PC-9 (cell line): ENCODE data around the gene RHOBTB1. TPM values are rescaled to one million over a fixed set of nuclear protein-coding genes. Genes with fewer than 3 reads are reported as not detected.

Experiments
- BruUV-seq: library from RNA; stranded (reverse); fragments of 400-500 nt; replicated peaks from 2 replicates; lab custom pipeline; 2021; lab: Mats Ljungman, UMichigan
- CTCF ChIA-PET: fragments of 300-600 bp; sonication (Branson Sonifier 250); formaldehyde crosslinking; loops from one replicate; lab custom pipeline; 2022; ENCODE audit warnings: antibody characterized with exemption; lab: Charles Lee
- POLR2A ChIA-PET: fragments of 300-600 bp; sonication (Branson Sonifier 250); formaldehyde crosslinking; loops from one replicate; lab custom pipeline; 2022; ENCODE audit warnings: antibody characterized with exemption; ENCODE audit not compliant: unreplicated experiment; lab: Charles Lee
- DNase-seq, 2 experiments: peaks; one replicate each; pipeline versions ENCODE4 v3.0.0 to v3.0.0-alpha.2; 2015 to 2022; ENCODE audit warnings: mixed read lengths in 1 of 2
- H2AFZ ChIP-seq: fragments of 200-600 bp; sonication (generic); 2 replicates; pipeline ENCODE4 v1.8.1; 2017; ENCODE audit warnings: antibody characterized with exemption
- H3F3A ChIP-seq: fragments of 200-600 bp; sonication (generic); 2 replicates; pipeline ENCODE4 v1.8.1; 2017; ENCODE audit warnings: antibody characterized with exemption, mild to moderate bottlenecking, low read depth; ENCODE audit not compliant: insufficient read depth
- H3K27ac ChIP-seq: fragments of 200-600 bp; sonication (generic); 2 replicates; pipeline ENCODE4 v1.6.1; 2016; ENCODE audit warnings: mixed run types
- H3K27me3 ChIP-seq: fragments of 200-600 bp; sonication (generic); 2 replicates; pipeline ENCODE4 v1.6.1; 2016; ENCODE audit warnings: low read depth, mixed run types; ENCODE audit not compliant: insufficient read depth
- H3K36me3 ChIP-seq: fragments of 200-600 bp; sonication (generic); 2 replicates; pipeline ENCODE4 v1.6.1; 2016; ENCODE audit warnings: low read depth, mixed run types
- H3K4me1 ChIP-seq: fragments of 200-600 bp; sonication (generic); replicated peaks from 2 replicates; pipeline ENCODE4 v1.6.1; 2016; ENCODE audit warnings: mixed run types; ENCODE audit not compliant: insufficient read depth
- H3K4me2 ChIP-seq: fragments of 200-600 bp; sonication (generic); 2 replicates; pipeline ENCODE4 v1.6.1; 2017; ENCODE audit warnings: mixed run types
- H3K4me3 ChIP-seq: fragments of 200-600 bp; sonication (generic); 2 replicates; pipeline ENCODE4 v1.6.1; 2016; ENCODE audit warnings: mixed run types
- H3K79me2 ChIP-seq: fragments of 200-600 bp; sonication (generic); 2 replicates; pipeline ENCODE4 v1.6.1; 2017; ENCODE audit warnings: low read depth, mixed run types
- H3K9me2 ChIP-seq: fragments of 200-600 bp; sonication (generic); 2 replicates; pipeline ENCODE4 v1.8.1; 2017; ENCODE audit warnings: mild to moderate bottlenecking; ENCODE audit not compliant: insufficient read depth
- H3K9me3 ChIP-seq: fragments of 200-600 bp; sonication (generic); 2 replicates; pipeline ENCODE4 v1.8.1; 2016; ENCODE audit warnings: low read depth; ENCODE audit not compliant: insufficient read depth
- H4K20me1 ChIP-seq: fragments of 200-600 bp; sonication (generic); 2 replicates; pipeline ENCODE4 v1.8.1; 2017; ENCODE audit not compliant: insufficient read depth
- EZH2 ChIP-seq: fragments of 200-600 bp; sonication (generic); IDR thresholded peaks from 2 replicates; pipeline ENCODE4 v1.8.0; 2017; ENCODE audit warnings: antibody characterized with exemption, low read depth
- intact Hi-C: fragments of 100-400 bp; cut with micrococcal nuclease; formaldehyde crosslinking; loops from one replicate; pipeline ENCODE4 v1.10.0; 2022; ENCODE audit not compliant: unreplicated experiment
- total RNA-seq: library from RNA; stranded (reverse); gene quantifications from 2 replicates; pipeline ENCODE4 v1.2.3, GENCODE V29; 2021
- TF ChIP-seq, protein P1 (sequence below): fragments of 200-600 bp; sonication (generic); conservative IDR thresholded peaks from 2 replicates; pipeline ENCODE4 v1.6.1; 2017; ENCODE audit warnings: mixed run types, antibody characterized with exemption, mild to moderate bottlenecking, moderate library complexity

RHOBTB1 gene
- total RNA-seq, 1 experiment from 2014 or later: 5.2 TPM

DNA sequence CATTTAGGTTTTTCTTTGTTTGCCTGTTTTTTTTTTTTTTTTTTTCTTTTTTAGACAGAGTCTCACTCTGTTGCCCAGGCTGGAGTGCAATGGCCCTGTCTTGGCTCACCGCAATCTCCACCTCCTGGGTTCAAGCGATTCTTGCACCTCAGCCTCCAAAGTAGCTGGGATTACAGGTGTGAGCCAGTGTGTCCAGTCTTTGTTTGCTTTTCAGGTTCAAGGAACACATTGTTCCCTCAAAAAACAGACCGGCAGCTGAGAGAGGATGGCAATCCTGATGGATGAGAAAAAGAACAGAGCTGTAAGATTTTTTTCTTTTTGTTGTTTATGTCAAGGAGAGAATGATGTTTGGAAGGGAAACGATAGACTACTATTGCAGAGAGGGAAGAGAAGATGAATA, 23.3 kb upstream of the RHOBTB1 start:
- peaks cover 14% of the 10 kb centered on the region for H3F3A ChIP-seq
- ChIA-PET POLR2A (no interaction called here), CTCF (no interaction called here)
- H4K20me1 ChIP-seq: no peaks in the 10 kb centered on the region
- no TSS peak for BruUV-seq
- TF ChIP-seq EZH2: no peak
- TF ChIP-seq, protein P1, sequence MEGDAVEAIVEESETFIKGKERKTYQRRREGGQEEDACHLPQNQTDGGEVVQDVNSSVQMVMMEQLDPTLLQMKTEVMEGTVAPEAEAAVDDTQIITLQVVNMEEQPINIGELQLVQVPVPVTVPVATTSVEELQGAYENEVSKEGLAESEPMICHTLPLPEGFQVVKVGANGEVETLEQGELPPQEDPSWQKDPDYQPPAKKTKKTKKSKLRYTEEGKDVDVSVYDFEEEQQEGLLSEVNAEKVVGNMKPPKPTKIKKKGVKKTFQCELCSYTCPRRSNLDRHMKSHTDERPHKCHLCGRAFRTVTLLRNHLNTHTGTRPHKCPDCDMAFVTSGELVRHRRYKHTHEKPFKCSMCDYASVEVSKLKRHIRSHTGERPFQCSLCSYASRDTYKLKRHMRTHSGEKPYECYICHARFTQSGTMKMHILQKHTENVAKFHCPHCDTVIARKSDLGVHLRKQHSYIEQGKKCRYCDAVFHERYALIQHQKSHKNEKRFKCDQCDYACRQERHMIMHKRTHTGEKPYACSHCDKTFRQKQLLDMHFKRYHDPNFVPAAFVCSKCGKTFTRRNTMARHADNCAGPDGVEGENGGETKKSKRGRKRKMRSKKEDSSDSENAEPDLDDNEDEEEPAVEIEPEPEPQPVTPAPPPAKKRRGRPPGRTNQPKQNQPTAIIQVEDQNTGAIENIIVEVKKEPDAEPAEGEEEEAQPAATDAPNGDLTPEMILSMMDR: no peak
- H3K4me2 ChIP-seq: no peak overlapping the region
- DNase-seq: no peak
- H3K36me3 ChIP-seq: no peaks in the 10 kb centered on the region
- H3K9me2 ChIP-seq: 0 out of 2 replicates have a peak, but pooled peaks cover 4% of the 10 kb centered on the region
- no peak overlapping the region for H3K4me3 ChIP-seq
- H3K4me1 ChIP-seq: peaks cover 34% of the 10 kb centered on the region
- no peaks in the 10 kb centered on the region for H3K27me3 ChIP-seq
- H2AFZ ChIP-seq: no peak overlapping the region
- H3K9me3 ChIP-seq: no peaks in the 10 kb centered on the region
- no peaks in the 10 kb centered on the region for H3K79me2 ChIP-seq
- intact Hi-C loops: loop anchor here (10.0 kb wide), 2 partner anchors 318 to 522 kb away; no protein-coding TSS in a partner anchor
- no peak overlapping the region for H3K27ac ChIP-seq

DNA sequence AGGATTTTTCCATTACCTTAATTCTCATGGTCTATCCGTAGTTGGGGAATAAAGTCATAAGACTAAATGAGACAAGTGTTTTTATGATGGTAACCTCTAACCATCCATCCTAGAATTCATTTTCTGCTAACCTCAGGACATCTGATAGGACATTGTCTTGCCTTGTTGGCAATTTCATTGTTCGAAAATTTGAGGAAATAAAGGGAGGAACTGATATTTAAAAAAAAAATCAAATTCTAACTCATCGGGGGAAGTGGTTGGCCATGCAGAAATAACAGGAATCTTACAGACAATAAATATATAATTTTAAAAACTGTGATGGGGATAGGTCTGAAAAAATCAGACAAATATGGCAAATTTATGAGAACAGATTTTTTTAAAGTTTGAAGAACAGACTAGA, 21.7 kb upstream of the RHOBTB1 start:
- peak overlapping the region; percentile 84 for H3K27ac ChIP-seq
- no peaks in the 10 kb centered on the region for H3K9me3 ChIP-seq
- intact Hi-C loops: loop anchor here (10.0 kb wide), 2 partner anchors 319 to 521 kb away; no protein-coding TSS in a partner anchor
- H3K27me3 ChIP-seq: no peaks in the 10 kb centered on the region
- no peaks in the 10 kb centered on the region for H3K36me3 ChIP-seq
- peak overlapping the region; percentile 65 for H3K4me2 ChIP-seq
- H4K20me1 ChIP-seq: no peaks in the 10 kb centered on the region
- POLR2A ChIA-PET: interaction anchor here (0.7 kb wide), 1 partner anchor 69 kb away, joined by 3 read pairs; no protein-coding TSS in a partner anchor
- BruUV-seq: no TSS peak
- no peak overlapping the region for H2AFZ ChIP-seq
- H3K79me2 ChIP-seq: no peaks in the 10 kb centered on the region
- peaks cover 34% of the 10 kb centered on the region for H3K4me1 ChIP-seq
- 0 out of 2 replicates have a peak, but pooled peaks cover 4% of the 10 kb centered on the region for H3K9me2 ChIP-seq
- CTCF ChIA-PET: interaction anchor here (0.7 kb wide), 1 partner anchor 29 kb away, joined by 5 read pairs; no protein-coding TSS in a partner anchor
- DNase-seq: no peak
- H3K4me3 ChIP-seq: no peak overlapping the region
- TF ChIP-seq EZH2: no peak
- TF ChIP-seq, protein P1: no peak
- H3F3A ChIP-seq: peaks cover 14% of the 10 kb centered on the region

DNA sequence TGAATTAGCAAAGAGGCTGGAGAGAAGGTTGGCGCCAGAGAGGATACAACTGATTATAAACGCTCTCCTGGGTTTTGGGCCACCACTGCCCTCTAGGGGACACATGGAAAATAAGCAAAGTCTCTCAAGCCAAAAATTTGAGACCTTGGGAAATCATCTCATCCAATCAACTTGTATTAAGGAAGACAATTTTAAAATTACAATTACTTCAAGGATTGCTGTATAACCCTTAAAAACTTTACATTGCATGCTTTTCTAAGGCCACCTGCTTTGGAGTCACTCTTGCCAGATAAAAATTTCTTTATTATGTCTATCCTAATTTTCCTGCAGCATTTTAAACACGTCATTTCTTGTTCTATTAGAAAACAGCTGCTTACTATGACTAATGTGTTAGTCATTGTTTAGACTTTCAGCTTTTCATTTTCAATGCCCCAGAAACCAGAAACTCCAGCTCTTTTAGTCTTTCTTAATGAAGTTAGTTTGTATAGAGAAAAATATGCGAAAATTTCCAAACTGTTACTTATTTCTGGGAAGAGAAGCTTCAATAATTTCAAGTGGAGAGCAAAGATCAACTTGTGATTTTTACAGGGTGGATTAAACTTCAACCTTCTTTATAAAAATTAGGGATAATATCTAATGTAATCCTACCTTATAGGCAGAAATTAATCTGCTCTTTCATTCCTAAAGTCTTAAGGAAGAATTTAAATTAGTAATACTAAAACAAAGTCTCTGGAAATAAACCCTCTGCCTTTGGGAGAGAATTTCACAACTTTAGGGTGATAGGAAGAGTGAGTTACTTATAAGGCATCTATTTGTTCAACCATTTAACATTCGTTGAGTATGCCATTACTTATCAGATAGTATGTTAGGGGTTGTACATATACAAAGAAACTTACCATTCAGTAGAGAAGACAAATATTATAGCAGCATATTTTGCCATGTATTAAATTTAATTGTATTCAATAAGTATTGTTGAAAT, 20.6 kb upstream of the RHOBTB1 start:
- H3K9me2 ChIP-seq: no peaks in the 10 kb centered on the region
- POLR2A ChIA-PET: interaction anchor here (0.6 to 0.8 kb wide), 2 partner anchors 47 to 302 kb away, joined by 9 read pairs; no protein-coding TSS in a partner anchor
- intact Hi-C loops: loop anchor here (1.0 to 10.0 kb wide), 5 partner anchors 73 to 520 kb away; no protein-coding TSS in a partner anchor
- no TSS peak for BruUV-seq
- CTCF ChIA-PET: interaction anchor here (0.5 to 0.9 kb wide), 5 partner anchors 10 to 938 kb away, joined by 3 read pairs; no protein-coding TSS in a partner anchor
- H3K27me3 ChIP-seq: no peaks in the 10 kb centered on the region
- H3K79me2 ChIP-seq: no peaks in the 10 kb centered on the region
- H3K27ac ChIP-seq: peak overlapping the region; percentile 84
- H3K4me2 ChIP-seq: peak overlapping the region; percentile 65
- H2AFZ ChIP-seq: no peak overlapping the region
- H3F3A ChIP-seq: peaks cover 14% of the 10 kb centered on the region
- H3K4me3 ChIP-seq: peak overlapping the region; percentile 7; the same call in 1 of the 2 replicates
- peaks cover 34% of the 10 kb centered on the region for H3K4me1 ChIP-seq
- no peaks in the 10 kb centered on the region for H3K9me3 ChIP-seq
- H3K36me3 ChIP-seq: no peaks in the 10 kb centered on the region
- TF ChIP-seq EZH2: no peak
- TF ChIP-seq, protein P1: peak; percentile 93
- H4K20me1 ChIP-seq: no peaks in the 10 kb centered on the region
- peak; percentile 64 to 94 for DNase-seq
